Omental fat pad (tissue), 4 donors: ENCODE results near the gene MTARC2. TPM values are rescaled to one million over a fixed set of nuclear protein-coding genes. Genes with fewer than 3 reads are reported as not detected.
A peak's percentile ranks its signal among the peaks of the same experiment; 100 is the strongest.

ENCODE experiments used
- ATAC-seq: fragments of 150-250 bp; one replicate; pipeline ENCODE4 v1.9.1; 2016; ENCODE audit warnings: mild to moderate bottlenecking, moderate library complexity; ENCODE audit not compliant: low FRiP score
- DNase-seq: peaks from one replicate; pipeline ENCODE4 v3.0.0-alpha.2; 2019; ENCODE audit warnings: low spot score
- CTCF ChIP-seq, 3 donors: fragments of 450-650 bp; IDR thresholded peaks; one replicate each; pipeline ENCODE4 v1.5.1; 2016 to 2017; ENCODE audit warnings: antibody characterized with exemption in 3 of 3, mild to moderate bottlenecking in 3 of 3, moderate library complexity in 2 of 3
- total RNA-seq, 4 donors: library from RNA; depleted of rRNA; stranded (reverse); fragments of >200 nt; gene quantifications; one replicate each; pipeline ENCODE4 v1.1.0, GENCODE V29; 2016

MTARC2 gene
- total RNA-seq, 4 donors from 2014 or later, result 15.7 to 31.6 (median 26.7) TPM

- ATAC-seq, result no peak
- no peak for TF ChIP-seq CTCF (IDR thresholded peaks at IDR 0.05)
- DNase-seq, result no peak
These were observed 60.4 kb downstream of the MTARC2 start for GRCh38 chr1:220808345-220809186.

- DNase-seq (no peak), ATAC-seq (no peak)
- no peak for TF ChIP-seq CTCF (IDR thresholded peaks at IDR 0.05)
These were observed 61.0 kb downstream of the MTARC2 start for GRCh38 chr1:220809187-220809550.

DNA sequence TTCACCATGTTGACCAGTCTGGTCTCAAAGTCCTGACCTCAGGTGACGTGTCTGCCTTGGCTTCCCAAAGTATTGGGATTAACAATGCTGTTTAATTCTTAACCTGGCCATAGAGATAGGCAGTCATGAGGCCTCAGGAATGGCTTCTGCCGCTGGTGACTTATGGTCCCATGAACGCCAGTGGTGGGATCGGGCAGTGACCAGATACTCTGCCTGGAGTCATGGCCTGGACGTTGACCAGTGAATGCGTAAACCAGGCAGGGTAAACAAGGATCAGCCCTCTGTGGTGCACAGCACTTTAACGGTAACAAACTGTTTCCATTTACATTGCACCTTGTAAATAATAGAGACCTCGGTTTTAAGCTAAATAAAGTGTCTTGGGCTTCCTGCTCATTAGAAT is 61.6 kb downstream of the MTARC2 start:
- no peak for DNase-seq
- TF ChIP-seq CTCF (IDR thresholded peaks at IDR 0.05), result no peak
- ATAC-seq, result no peak

GRCh38 chr1:220810179-220810653 is 62.1 kb downstream of the MTARC2 start:
- peak in 2 of 3 donors; percentile 56 to 62 for TF ChIP-seq CTCF (IDR thresholded peaks at IDR 0.05)
- peak; percentile 77 for DNase-seq
- ATAC-seq, result peak; percentile 91

DNA sequence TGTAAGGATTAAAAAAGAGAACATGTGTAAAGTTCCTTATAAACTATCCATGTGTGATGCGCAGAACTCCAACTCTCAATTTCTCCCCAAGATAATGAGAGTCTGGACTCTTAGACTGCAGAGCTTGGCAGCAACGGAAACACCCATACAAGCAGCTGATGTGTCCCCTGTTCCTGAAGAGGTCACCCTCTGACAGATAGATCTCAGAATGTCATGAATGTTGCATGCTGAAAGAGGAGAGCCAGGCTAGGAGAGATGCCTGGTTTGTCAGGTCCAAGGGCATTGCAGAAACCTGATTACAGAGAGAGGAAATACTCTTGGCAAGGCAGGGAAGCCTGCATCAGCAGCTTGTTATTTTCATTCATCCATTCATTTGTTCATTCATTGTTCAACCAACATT is 62.8 kb downstream of the MTARC2 start:
- no peak for ATAC-seq
- no peak for DNase-seq
- no peak for TF ChIP-seq CTCF (IDR thresholded peaks at IDR 0.05)

- ATAC-seq (no peak), DNase-seq (no peak)
- no peak for TF ChIP-seq CTCF (IDR thresholded peaks at IDR 0.05)
These were observed 63.6 kb downstream of the MTARC2 start for GRCh38 chr1:220811695-220812094.

- DNase-seq (no peak), ATAC-seq (no peak)
- TF ChIP-seq CTCF (IDR thresholded peaks at IDR 0.05), result no peak
These were observed 64.2 kb downstream of the MTARC2 start for GRCh38 chr1:220812308-220812707.
